Measurements from ENCODE around the gene ACADS.

ACADS gene

DNA sequence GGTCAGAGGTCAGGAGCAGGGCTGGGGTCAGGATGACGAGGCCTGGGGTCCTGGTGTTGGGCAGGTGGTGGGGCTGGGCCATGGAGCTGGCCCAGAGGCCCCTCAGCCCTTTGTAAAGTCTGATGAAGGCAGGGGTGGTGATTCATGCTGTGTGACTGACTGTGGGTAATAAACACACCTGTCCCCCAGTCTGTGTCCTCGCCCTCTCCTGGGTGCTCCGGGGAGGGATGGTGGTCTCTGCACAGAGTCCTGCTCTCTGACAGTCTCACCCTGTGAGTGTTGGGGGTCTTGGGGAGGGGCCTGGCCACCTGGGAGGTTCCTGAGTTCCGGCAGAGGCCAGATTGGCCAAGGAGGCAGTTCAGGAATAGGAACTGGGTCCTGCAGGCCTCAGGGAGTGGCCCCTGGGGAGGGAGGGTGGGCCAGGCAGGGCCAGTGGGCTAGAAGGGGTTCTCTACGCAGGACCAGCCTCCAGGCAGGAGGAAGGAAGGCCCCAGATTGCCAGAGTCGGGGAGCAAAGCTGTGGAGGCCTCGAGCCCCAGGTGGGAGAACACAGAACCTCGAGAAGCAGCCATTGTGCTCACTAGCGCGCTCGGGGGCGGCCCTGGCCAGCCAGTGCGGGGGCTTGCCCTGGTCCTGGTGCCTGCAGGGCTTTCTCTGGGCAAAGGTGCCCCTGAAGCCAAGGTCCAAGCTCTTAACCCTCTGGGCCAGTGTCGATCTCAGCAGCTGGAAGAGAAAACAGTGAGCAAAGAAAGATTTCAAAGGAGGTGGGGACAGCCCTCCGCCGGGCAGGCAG is 14.4 kb downstream of the ACADS start:
- Histone ChIP-seq H3K4me2 (ENCODE audit: low read length) (no peak overlapping the region), H3K4me3 (ENCODE audit: low read length) (no peak overlapping the region), H3K9ac (ENCODE audit: low read length) (no peak overlapping the region), H3K4me1 (ENCODE audit: low read length) (no peaks in the 10 kb centered on the region), H3K79me2 (ENCODE audit: low read length) (no peaks in the 10 kb centered on the region), H2AFZ (ENCODE audit: low read depth, low read length) (no peak overlapping the region), H3K9me3 (ENCODE audit: insufficient read depth, low read length) (no peaks in the 10 kb centered on the region), H3K27ac (ENCODE audit: low read length) (no peak overlapping the region), H3K36me3 (replicated peaks; ENCODE audit: low read depth, low read length) (no peaks in the 10 kb centered on the region), H4K20me1 (ENCODE audit: insufficient read depth, low read length) (no peaks in the 10 kb centered on the region), H3K27me3 (ENCODE audit: low read depth, low read length) (no peaks in the 10 kb centered on the region)
- TF ChIP-seq EZH2phosphoT487 (IDR thresholded peaks at IDR 0.05; ENCODE audit: low read depth), result no peak
- TF ChIP-seq, protein P1, sequence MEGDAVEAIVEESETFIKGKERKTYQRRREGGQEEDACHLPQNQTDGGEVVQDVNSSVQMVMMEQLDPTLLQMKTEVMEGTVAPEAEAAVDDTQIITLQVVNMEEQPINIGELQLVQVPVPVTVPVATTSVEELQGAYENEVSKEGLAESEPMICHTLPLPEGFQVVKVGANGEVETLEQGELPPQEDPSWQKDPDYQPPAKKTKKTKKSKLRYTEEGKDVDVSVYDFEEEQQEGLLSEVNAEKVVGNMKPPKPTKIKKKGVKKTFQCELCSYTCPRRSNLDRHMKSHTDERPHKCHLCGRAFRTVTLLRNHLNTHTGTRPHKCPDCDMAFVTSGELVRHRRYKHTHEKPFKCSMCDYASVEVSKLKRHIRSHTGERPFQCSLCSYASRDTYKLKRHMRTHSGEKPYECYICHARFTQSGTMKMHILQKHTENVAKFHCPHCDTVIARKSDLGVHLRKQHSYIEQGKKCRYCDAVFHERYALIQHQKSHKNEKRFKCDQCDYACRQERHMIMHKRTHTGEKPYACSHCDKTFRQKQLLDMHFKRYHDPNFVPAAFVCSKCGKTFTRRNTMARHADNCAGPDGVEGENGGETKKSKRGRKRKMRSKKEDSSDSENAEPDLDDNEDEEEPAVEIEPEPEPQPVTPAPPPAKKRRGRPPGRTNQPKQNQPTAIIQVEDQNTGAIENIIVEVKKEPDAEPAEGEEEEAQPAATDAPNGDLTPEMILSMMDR (IDR thresholded peaks at IDR 0.05; ENCODE audit: low read depth, low read length), result no peak

DNA sequence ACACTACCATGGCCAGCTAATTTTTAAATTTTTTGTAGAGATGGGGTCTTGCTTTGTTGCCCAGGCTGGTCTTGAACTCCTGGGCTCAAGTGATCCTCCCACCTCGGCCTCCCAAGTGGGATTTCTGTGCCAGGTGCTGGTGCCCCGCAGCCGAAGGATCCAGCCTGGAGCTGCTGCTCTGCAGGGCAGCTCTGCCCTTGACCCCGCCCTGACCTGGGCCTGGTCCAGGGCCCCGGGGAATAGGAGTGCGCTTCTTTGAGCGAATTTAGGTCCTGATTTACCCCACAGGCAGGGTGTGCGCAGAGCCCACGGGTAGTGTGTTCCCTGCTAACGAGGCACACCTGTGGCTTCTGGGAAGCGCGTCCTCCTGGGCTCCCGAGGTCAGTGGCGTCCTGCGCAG is 15.2 kb downstream of the ACADS start:
- H3K79me2 ChIP-seq (ENCODE audit: low read length), result no peaks in the 10 kb centered on the region
- no peak for TF ChIP-seq EZH2phosphoT487 (IDR thresholded peaks at IDR 0.05; ENCODE audit: low read depth)
- TF ChIP-seq, protein P1 (IDR thresholded peaks at IDR 0.05; ENCODE audit: low read depth, low read length), result no peak

DNA sequence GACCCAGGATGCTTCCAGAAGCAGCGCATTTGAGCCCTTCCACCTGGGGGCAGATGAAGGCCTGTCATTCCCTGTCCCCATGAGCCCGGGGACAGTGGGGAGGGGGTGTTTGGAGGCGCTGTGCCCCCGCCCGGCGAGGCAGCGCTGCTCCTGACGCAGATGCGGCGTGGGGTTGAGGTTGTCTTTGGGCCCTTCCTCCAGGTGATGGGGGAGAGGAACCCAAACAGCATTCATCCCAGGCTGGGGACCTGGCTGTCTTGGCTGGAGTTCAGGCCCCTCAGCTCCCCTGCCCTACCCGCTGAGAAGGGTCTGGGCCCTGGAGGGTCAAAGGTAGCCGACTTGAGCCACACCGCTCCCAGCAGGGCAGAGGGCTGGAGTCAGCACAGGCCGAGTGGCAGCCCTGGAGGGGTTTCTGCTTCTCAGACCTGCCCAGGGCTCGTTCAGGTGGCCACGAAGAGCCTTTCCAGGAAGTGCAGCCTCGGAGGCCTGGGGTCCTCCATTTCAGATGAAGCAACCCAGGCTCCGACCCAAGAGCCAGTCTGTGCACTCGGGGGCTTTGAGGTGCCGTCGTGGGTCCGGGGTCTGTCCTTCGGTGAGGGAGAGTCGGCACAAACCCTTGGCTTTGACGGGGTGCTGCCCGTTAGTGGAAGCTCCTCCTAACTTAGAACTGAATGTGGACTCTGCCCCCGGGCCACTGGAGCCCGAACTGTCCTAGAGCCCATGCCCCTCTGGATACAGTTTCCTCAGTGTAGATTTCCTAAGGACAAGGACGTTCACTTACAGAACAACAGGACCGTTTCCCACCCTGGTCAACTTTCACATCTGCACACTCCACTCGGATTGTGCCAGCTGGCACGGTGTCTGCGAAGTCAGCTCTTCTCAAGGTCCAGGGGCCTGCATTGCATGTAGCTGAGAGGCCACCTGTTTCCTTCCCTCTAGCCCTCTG is 16.1 kb downstream of the ACADS start:
- TF ChIP-seq EZH2phosphoT487 (IDR thresholded peaks at IDR 0.05; ENCODE audit: low read depth), result no peak
- TF ChIP-seq, protein P1 (IDR thresholded peaks at IDR 0.05; ENCODE audit: low read depth, low read length), result no peak
- Histone ChIP-seq H4K20me1 (ENCODE audit: insufficient read depth, low read length) (no peaks in the 10 kb centered on the region), H3K4me2 (ENCODE audit: low read length) (no peak overlapping the region), H3K9ac (ENCODE audit: low read length) (no peak overlapping the region), H2AFZ (ENCODE audit: low read depth, low read length) (no peak overlapping the region), H3K9me3 (ENCODE audit: insufficient read depth, low read length) (no peaks in the 10 kb centered on the region), H3K36me3 (replicated peaks; ENCODE audit: low read depth, low read length) (no peaks in the 10 kb centered on the region), H3K27ac (ENCODE audit: low read length) (no peak overlapping the region), H3K4me1 (ENCODE audit: low read length) (no peaks in the 10 kb centered on the region), H3K4me3 (ENCODE audit: low read length) (no peak overlapping the region), H3K79me2 (ENCODE audit: low read length) (no peaks in the 10 kb centered on the region), H3K27me3 (ENCODE audit: low read depth, low read length) (no peaks in the 10 kb centered on the region)

More for the DNA sequence above, 15.2 kb downstream of the ACADS start:
- Histone ChIP-seq H3K27me3 (ENCODE audit: low read depth, low read length) (no peaks in the 10 kb centered on the region), H2AFZ (ENCODE audit: low read depth, low read length) (no peak overlapping the region), H3K4me2 (ENCODE audit: low read length) (no peak overlapping the region), H3K4me3 (ENCODE audit: low read length) (no peak overlapping the region), H3K36me3 (replicated peaks; ENCODE audit: low read depth, low read length) (no peaks in the 10 kb centered on the region), H3K9me3 (ENCODE audit: insufficient read depth, low read length) (no peaks in the 10 kb centered on the region), H3K27ac (ENCODE audit: low read length) (no peak overlapping the region), H3K4me1 (ENCODE audit: low read length) (no peaks in the 10 kb centered on the region), H3K9ac (ENCODE audit: low read length) (no peak overlapping the region), H4K20me1 (ENCODE audit: insufficient read depth, low read length) (no peaks in the 10 kb centered on the region)

DNA sequence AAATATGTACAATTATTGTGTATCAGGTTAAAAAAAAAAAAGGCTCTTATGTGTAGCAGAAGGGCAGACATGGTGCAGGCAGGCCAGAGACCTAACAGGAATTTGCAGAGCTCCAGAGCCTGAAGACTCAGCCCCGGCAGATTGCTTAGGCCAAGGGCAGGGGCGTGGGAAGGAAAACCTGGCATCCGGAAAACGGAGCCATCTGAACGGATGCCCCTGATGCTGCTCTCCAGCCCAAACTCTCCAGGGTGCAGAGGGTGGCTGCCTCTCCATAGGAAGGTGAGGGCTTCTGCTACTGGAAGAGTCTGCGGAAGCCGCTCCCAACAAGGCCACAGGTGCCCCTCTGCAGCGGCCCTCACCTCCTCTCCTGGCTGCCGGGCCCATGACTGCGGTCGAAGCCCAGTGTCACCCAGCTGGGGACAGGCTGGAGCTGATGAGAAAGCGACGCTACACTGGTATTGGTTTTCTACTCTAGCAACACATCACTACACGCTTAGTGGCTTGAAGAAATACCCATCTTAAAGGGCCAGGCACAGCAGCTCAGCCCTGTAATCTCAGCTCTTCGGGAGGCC is 19.4 kb downstream of the ACADS start:
- H3K27ac ChIP-seq (ENCODE audit: low read length), result no peak overlapping the region
- no peaks in the 10 kb centered on the region for H3K36me3 ChIP-seq (replicated peaks; ENCODE audit: low read depth, low read length)
- no peak overlapping the region for H3K4me2 ChIP-seq (ENCODE audit: low read length)
- TF ChIP-seq EZH2phosphoT487 (IDR thresholded peaks at IDR 0.05; ENCODE audit: low read depth), result no peak
- TF ChIP-seq, protein P1 (IDR thresholded peaks at IDR 0.05; ENCODE audit: low read depth, low read length), result no peak
- H3K79me2 ChIP-seq (ENCODE audit: low read length), result no peaks in the 10 kb centered on the region
- H3K9me3 ChIP-seq (ENCODE audit: insufficient read depth, low read length), result no peaks in the 10 kb centered on the region
- H3K9ac ChIP-seq (ENCODE audit: low read length), result no peak overlapping the region
- H3K27me3 ChIP-seq (ENCODE audit: low read depth, low read length), result no peaks in the 10 kb centered on the region
- no peak overlapping the region for H2AFZ ChIP-seq (ENCODE audit: low read depth, low read length)
- no peak overlapping the region for H3K4me3 ChIP-seq (ENCODE audit: low read length)
- no peaks in the 10 kb centered on the region for H3K4me1 ChIP-seq (ENCODE audit: low read length)
- H4K20me1 ChIP-seq (ENCODE audit: insufficient read depth, low read length), result no peaks in the 10 kb centered on the region
